SU-DHL-6 (cell line): ENCODE results near the gene TBX18.

Source experiments
- H2AFZ ChIP-seq: fragments of 200-600 bp; sonication (generic); 2 replicates; pipeline ENCODE4 v1.6.1; 2014; ENCODE audit warnings: low read depth, mild to moderate bottlenecking, moderate library complexity, mixed read lengths, antibody characterized with exemption, low read length; ENCODE audit not compliant: severe bottlenecking
- H3F3A ChIP-seq: fragments of 200-600 bp; shearing (Covaris generic); 2 replicates; pipeline ENCODE4 v1.6.0; 2016; ENCODE audit warnings: antibody characterized with exemption, mild to moderate bottlenecking; ENCODE audit not compliant: insufficient read depth
- H3K27ac ChIP-seq: fragments of 200-600 bp; sonication (generic); 2 replicates; pipeline ENCODE4 v1.5.1; 2016; ENCODE audit warnings: low read depth, mild to moderate bottlenecking, low read length, moderate library complexity, mixed read lengths
- H3K27me3 ChIP-seq: fragments of 200-600 bp; sonication (generic), shearing (Covaris generic); 2 replicates; pipeline ENCODE4 v1.6.0; 2014; ENCODE audit warnings: mild to moderate bottlenecking, low read length
- H3K36me3 ChIP-seq: fragments of 200-600 bp; sonication (generic); 2 replicates; pipeline ENCODE4 v1.6.1; 2014; ENCODE audit warnings: mild to moderate bottlenecking, low read length, mixed read lengths
- H3K4me2 ChIP-seq: fragments of 300-600, 200-600 bp; shearing (Covaris generic), sonication (generic); 2 replicates; pipeline ENCODE4 v1.6.0; 2014; ENCODE audit warnings: low read length, low read depth, mild to moderate bottlenecking; ENCODE audit not compliant: poor library complexity, severe bottlenecking
- H3K4me3 ChIP-seq: fragments of 200-600 bp; sonication (generic); 2 replicates; pipeline ENCODE4 v1.5.1; 2014; ENCODE audit warnings: antibody characterized with exemption, low read length, mild to moderate bottlenecking, mixed read lengths; ENCODE audit not compliant: insufficient read depth, poor library complexity, severe bottlenecking
- H3K79me2 ChIP-seq: fragments of 200-600 bp; sonication (generic); 2 replicates; pipeline ENCODE4 v1.6.1; 2014; ENCODE audit warnings: mild to moderate bottlenecking, low read length, moderate library complexity; ENCODE audit not compliant: insufficient read depth
- H3K9ac ChIP-seq: fragments of 200-600 bp; sonication (generic); 2 replicates; pipeline ENCODE4 v1.7.0; 2014; ENCODE audit warnings: mild to moderate bottlenecking, low read length
- H3K9me2 ChIP-seq: fragments of 200-600 bp; sonication (generic); replicated peaks from 2 replicates; pipeline ENCODE4 v1.6.1; 2014; ENCODE audit warnings: low read length; ENCODE audit not compliant: insufficient read depth
- H3K9me3 ChIP-seq: fragments of 200-600 bp; sonication (generic); 2 replicates; pipeline ENCODE4 v1.6.1; 2014; ENCODE audit warnings: low read length, mixed read lengths; ENCODE audit not compliant: insufficient read depth
- H4K20me1 ChIP-seq: fragments of 200-600 bp; sonication (generic); 2 replicates; pipeline ENCODE4 v1.6.1; 2014; ENCODE audit warnings: low read depth, mild to moderate bottlenecking, antibody characterized with exemption, low read length, moderate library complexity, mixed read lengths
- CTCF ChIP-seq: fragments of 200-600 bp; sonication (generic); IDR thresholded peaks from one replicate; pipeline ENCODE4 v1.5.1; 2017; ENCODE audit warnings: antibody characterized with exemption, mild to moderate bottlenecking, low read length, moderate library complexity; ENCODE audit not compliant: insufficient read depth, poor library complexity, severe bottlenecking
- EZH2phosphoT487 ChIP-seq: fragments of 200-600 bp; sonication (generic), shearing (Covaris generic); conservative IDR thresholded peaks from 2 replicates; pipeline ENCODE4 v1.6.1; 2018; ENCODE audit warnings: mild to moderate bottlenecking, antibody characterized with exemption, low read length, moderate library complexity, mixed read lengths

The TBX18 gene

GRCh38 chr6:84752118-84752850, 12.1 kb downstream of the TBX18 start:
- Histone ChIP-seq H3K27me3 (no peaks in the 10 kb centered on the region), H3K4me3 (no peak overlapping the region), H3F3A (no peaks in the 10 kb centered on the region), H3K9me2 (no peaks in the 10 kb centered on the region), H3K9ac (no peak overlapping the region), H4K20me1 (no peaks in the 10 kb centered on the region), H3K27ac (no peak overlapping the region), H2AFZ (no peak overlapping the region), H3K79me2 (no peaks in the 10 kb centered on the region), H3K4me2 (no peak overlapping the region), H3K36me3 (no peaks in the 10 kb centered on the region), H3K9me3 (no peaks in the 10 kb centered on the region)
- TF ChIP-seq EZH2phosphoT487 (no peak), CTCF (no peak)

GRCh38 chr6:84749181-84749580, 15.2 kb downstream of the TBX18 start:
- H3K4me3 ChIP-seq, result no peak overlapping the region
- no peaks in the 10 kb centered on the region for H3F3A ChIP-seq
- H3K79me2 ChIP-seq, result no peaks in the 10 kb centered on the region
- no peaks in the 10 kb centered on the region for H4K20me1 ChIP-seq
- H3K9me2 ChIP-seq, result no peaks in the 10 kb centered on the region
- H3K27me3 ChIP-seq, result no peaks in the 10 kb centered on the region
- H3K9ac ChIP-seq, result no peak overlapping the region
- TF ChIP-seq CTCF, result no peak
- TF ChIP-seq EZH2phosphoT487, result no peak
- no peak overlapping the region for H3K4me2 ChIP-seq
- H3K36me3 ChIP-seq, result no peaks in the 10 kb centered on the region
- H3K27ac ChIP-seq, result no peak overlapping the region
- no peak overlapping the region for H2AFZ ChIP-seq
- H3K9me3 ChIP-seq, result no peaks in the 10 kb centered on the region

- no peaks in the 10 kb centered on the region for H3K9me2 ChIP-seq
- no peaks in the 10 kb centered on the region for H3K9me3 ChIP-seq
- no peak for TF ChIP-seq CTCF
- no peak for TF ChIP-seq EZH2phosphoT487
- no peak overlapping the region for H3K4me3 ChIP-seq
- no peak overlapping the region for H2AFZ ChIP-seq
- H3F3A ChIP-seq, result no peaks in the 10 kb centered on the region
- no peaks in the 10 kb centered on the region for H4K20me1 ChIP-seq
- no peaks in the 10 kb centered on the region for H3K36me3 ChIP-seq
- no peak overlapping the region for H3K27ac ChIP-seq
- no peak overlapping the region for H3K9ac ChIP-seq
- H3K27me3 ChIP-seq, result no peaks in the 10 kb centered on the region
- no peak overlapping the region for H3K4me2 ChIP-seq
- H3K79me2 ChIP-seq, result no peaks in the 10 kb centered on the region
Measured at GRCh38 chr6:84748376-84748775, 16.0 kb downstream of the TBX18 start.
